Right lobe of liver (tissue), 4 donors: ENCODE measurements around the gene AKR1B1.

Experiments
- POLR2A ChIP-seq: fragments of 450-650 bp; IDR thresholded peaks from one replicate; pipeline ENCODE4 v1.6.1; 2017; ENCODE audit warnings: antibody characterized with exemption, mild to moderate bottlenecking
- TF ChIP-seq, protein P1 (sequence below), 4 donors: fragments of 200-600 bp in 3 of 4; fragments of 450-650 bp in 1 of 4; IDR thresholded peaks; one replicate each; pipeline versions ENCODE4 v1.5.1 to v1.8.0; 2016 to 2022; ENCODE audit warnings: antibody characterized with exemption in 4 of 4, mild to moderate bottlenecking in 2 of 4
- donor health status: DM: no; HTN: no; CAD: no.
- donor health status: DM: no; HTN: no; CAD: no.
- donor health status: DM: no; HTN: yes; CAD: no.

DNA sequence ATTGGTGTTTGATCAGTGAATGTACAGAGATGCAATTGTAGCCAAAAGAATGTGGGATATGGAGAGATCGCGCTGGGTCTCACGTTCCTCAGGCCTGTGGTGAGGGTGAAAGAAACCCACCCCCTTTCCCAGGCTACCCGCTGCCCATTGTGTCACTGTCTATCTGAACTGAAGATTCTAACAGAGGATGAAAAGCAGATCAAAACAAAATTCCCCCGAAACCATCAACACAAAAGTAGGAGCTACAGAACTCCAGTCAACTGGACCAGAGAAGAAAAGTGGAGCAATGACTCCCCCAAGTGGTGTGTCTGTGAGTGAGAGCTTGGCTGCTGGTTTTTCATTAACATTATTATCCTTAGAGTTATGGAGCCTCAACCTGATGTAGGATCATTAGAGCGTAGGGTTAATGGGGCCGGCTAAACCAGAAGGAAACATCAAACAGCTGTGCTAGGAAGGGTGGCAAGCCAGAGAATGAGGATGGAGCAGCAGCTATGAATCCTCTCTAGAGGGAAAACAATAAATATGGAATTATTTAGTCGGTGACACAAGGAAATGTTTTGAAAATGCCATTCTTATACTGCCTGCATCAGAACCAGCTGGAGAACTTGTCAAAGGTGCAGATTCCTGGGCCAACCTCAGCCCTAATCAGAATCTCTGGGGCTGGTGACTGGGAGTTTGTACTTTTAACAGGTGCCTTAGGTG lies 38.3 kb downstream of the AKR1B1 start:
- no peak for TF ChIP-seq POLR2A
- TF ChIP-seq, protein P1, sequence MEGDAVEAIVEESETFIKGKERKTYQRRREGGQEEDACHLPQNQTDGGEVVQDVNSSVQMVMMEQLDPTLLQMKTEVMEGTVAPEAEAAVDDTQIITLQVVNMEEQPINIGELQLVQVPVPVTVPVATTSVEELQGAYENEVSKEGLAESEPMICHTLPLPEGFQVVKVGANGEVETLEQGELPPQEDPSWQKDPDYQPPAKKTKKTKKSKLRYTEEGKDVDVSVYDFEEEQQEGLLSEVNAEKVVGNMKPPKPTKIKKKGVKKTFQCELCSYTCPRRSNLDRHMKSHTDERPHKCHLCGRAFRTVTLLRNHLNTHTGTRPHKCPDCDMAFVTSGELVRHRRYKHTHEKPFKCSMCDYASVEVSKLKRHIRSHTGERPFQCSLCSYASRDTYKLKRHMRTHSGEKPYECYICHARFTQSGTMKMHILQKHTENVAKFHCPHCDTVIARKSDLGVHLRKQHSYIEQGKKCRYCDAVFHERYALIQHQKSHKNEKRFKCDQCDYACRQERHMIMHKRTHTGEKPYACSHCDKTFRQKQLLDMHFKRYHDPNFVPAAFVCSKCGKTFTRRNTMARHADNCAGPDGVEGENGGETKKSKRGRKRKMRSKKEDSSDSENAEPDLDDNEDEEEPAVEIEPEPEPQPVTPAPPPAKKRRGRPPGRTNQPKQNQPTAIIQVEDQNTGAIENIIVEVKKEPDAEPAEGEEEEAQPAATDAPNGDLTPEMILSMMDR (IDR thresholded peaks at IDR 0.05) = peak; percentile 57 to 75 (median 72)
